Measurements from ENCODE around the gene TDRD15.
"Not testable (repeated sequence)": the region's sequence is repeated elsewhere in the genome, so short reads cannot be mapped to it uniquely, and the experiment has no call there.

TDRD15 gene

GRCh38 chr2:21148718-21149117 lies 24.9 kb downstream of the TDRD15 start:
- DNase-seq, result no peak

DNA sequence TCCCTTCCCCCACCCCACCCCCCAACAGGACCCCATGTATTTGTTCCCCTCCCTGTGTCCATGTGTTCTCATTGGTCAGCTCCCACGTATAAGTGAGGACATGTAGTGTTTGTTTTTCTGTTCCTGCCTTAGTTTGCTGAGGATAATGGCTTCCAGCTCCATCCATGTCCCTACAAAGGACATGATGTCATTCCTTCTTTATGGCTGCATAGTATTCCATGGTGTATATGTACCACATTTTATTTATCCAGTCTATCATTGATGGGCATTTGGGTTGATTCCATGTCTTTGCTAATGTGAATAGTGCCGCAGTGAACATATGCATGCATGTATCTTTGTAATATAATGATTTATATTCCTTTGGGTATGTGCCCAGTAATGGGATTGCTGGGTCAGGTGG lies 27.5 kb downstream of the TDRD15 start:
- DNase-seq, result not testable (repeated sequence)

DNA sequence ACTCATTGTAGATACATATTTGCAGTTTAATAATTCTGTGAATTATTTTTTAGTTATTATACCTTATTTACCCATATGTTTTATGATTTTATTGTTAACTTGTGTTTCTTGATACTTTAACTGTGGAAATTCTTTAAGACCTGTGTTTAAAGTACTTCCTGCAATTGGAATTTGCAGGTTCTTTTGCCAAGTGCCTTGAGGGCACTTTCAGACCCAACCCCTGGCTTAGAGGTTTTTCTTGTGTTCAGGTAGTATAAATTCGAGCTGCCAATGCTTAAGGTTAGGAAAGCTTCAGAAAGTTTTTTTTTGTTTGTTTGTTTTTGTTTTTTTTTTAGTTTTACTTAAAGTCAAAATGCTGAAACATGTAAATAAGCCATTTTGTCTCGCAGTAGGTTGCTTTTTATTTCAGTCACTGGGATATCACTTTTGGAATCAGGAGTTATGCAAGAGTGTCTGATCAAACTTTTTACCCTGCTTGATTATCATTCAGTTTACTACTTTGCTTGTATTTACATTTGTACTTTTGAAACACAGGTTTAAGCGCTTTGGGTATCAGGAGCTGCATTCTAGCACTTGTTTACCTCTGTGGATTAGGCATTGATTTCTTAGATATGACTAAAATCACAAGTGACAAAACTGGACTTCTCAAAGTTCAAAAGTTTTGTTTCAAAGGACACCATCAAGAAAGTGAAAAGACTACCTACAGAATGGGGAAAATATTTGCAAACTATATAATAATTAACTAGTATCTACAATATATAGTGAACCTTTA lies 31.8 kb downstream of the TDRD15 start:
- DNase-seq, result no peak

GRCh38 chr2:21161122-21161521 lies 37.4 kb downstream of the TDRD15 start:
- no peak for DNase-seq

DNA sequence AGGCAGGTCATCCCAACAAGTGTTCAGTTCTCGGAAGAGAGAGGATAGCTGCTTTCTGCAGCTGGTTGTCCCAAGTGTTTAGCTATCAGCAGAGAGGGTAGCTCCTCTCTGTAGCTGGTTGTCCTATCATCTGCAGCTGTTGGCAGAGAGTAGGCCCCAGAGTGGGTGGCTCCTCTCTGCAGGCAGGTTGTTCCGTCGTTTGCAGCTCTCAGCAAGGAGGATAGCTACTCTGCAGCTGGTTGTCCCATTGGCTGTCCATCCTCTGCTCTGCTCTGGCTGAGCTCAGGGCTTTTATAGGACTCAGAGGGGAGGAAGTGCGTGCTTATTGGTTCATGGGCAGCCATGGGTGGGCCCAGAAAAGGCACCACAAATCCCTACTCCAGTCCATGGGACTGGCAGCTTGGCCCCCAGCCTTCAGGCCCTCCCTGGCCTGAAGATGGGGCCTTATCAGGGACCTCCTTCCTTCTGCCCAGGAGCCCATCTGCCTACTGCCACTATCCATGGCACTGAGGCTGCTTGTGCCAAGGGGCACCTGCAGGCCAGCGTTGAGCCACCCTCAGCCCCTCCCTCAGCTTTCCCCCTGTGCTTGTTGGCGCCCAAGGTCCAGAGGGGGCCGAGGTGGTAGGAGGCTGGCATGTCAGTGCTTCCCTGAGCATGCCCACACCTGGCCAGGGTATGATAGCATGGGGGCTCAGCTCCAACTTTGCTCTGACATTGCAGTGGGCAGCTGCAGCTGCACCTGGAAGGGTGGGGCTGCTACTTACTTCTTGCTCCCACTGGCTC lies 38.3 kb downstream of the TDRD15 start:
- no peak for DNase-seq

DNA sequence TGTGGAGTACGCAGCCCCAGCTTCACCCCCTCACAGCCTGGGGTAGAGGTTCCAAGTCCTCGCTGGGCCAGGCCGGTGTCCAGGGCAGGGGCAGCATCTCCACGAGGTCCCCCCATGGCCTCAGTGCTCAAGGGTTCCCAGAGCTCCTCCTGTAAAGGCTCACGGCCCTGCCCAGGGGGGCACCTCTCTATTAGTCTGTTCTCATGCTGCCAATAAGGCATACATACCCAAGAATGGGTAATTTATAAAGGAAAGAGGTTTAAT lies 38.8 kb downstream of the TDRD15 start:
- no peak for DNase-seq

DNA sequence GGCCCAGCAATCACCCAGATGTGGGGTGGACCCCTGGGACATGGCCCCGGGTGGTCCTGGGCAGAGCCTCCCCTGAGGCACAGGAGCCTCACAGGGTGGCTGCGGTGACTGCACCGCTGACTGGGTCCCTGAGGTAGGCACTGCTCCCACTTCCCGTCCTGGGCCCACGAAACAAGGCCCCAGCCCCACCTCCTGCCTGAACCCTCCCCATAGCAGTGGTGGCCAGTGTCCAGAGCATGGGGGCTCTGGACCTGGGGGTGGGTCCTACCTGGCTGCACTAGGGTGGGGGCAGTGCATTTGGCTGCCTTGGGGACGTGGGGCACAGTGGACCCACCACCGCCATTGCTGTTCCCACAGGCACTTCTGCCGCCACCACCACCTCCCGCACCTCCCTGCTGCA lies 39.4 kb downstream of the TDRD15 start:
- no peak for DNase-seq

DNA sequence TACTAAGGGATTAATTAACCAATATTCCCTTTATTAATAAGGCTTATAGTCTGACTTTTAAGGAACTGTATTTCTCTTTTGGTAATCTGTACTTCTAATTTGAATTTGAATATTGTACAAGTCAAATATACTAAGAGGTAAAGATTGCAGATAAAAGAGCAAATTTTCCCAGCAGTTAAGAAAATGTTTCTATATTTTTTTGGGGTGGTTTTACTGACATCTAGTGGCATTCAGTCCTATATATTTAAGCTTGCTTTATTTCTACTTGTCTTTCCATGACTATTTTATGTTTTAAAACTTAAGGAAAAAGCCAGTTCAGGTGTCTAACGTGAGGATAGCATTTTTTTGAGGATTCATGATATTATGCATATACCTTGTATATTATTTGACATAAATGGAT lies 41.6 kb downstream of the TDRD15 start:
- DNase-seq, result no peak

GRCh38 chr2:21175895-21176646 lies 52.3 kb downstream of the TDRD15 start:
- DNase-seq, result no peak

DNA sequence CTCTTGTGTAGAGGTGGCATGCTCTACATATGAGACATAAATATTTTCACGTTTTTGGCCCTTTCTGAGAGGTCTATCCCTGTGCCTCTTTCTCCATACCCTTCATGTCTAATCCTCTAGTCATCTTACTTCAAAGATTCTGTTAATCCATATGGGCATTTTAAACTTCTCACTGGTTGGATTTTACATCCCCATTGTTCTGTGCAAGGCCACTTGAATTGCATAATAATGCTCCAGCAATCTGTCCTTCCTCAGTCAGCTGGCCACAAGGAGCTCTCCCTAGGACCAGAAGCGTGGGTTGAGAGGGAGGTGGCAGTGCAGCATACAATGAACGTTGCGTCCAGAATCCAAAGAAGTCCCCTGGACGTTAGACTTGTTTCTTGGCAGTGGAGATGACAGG lies 58.2 kb downstream of the TDRD15 start:
- DNase-seq, result no peak

- DNase-seq, result no peak
Measured at GRCh38 chr2:21183306-21183705, 59.5 kb downstream of the TDRD15 start.

- no peak for DNase-seq
Measured at GRCh38 chr2:21183726-21184125, 60.0 kb downstream of the TDRD15 start.

GRCh38 chr2:21191535-21191934 lies 67.8 kb downstream of the TDRD15 start:
- no peak for DNase-seq
